ENCODE results near the gene ARHGAP32.

The ARHGAP32 gene

GRCh38 chr11:129106788-129107187 is 85.3 kb downstream of the ARHGAP32 start:
- no peak for DNase-seq

GRCh38 chr11:129102756-129103155 is 89.4 kb downstream of the ARHGAP32 start:
- no peak for DNase-seq

- DNase-seq = no peak
Measured at GRCh38 chr11:129102225-129102624, 89.9 kb downstream of the ARHGAP32 start.

GRCh38 chr11:129093283-129093682 is 98.8 kb downstream of the ARHGAP32 start:
- no peak for DNase-seq

GRCh38 chr11:129090056-129090455 is 102.1 kb downstream of the ARHGAP32 start:
- DNase-seq = no peak

- no peak for DNase-seq
Measured at GRCh38 chr11:129089279-129089678, 102.8 kb downstream of the ARHGAP32 start.

GRCh38 chr11:129086976-129087375 is 105.1 kb downstream of the ARHGAP32 start:
- DNase-seq = no peak

- DNase-seq = no peak
Measured at GRCh38 chr11:129077191-129077590, 114.9 kb downstream of the ARHGAP32 start.

- DNase-seq = no peak
Measured at GRCh38 chr11:129075757-129076156, 116.4 kb downstream of the ARHGAP32 start.

- DNase-seq = no peak
Measured at GRCh38 chr11:129067454-129067853, 124.7 kb downstream of the ARHGAP32 start.

- DNase-seq = no peak
Measured at GRCh38 chr11:129066229-129066628, 125.9 kb downstream of the ARHGAP32 start.

- no peak for DNase-seq
Measured at GRCh38 chr11:129063118-129063517, 129.0 kb downstream of the ARHGAP32 start.

- no peak for DNase-seq
Measured at GRCh38 chr11:129061492-129062230, 130.5 kb downstream of the ARHGAP32 start.

- DNase-seq = no peak
Measured at GRCh38 chr11:129056916-129057315, 135.2 kb downstream of the ARHGAP32 start.

GRCh38 chr11:129055196-129055595 is 136.9 kb downstream of the ARHGAP32 start:
- DNase-seq = no peak

GRCh38 chr11:129048911-129049310 is 143.2 kb downstream of the ARHGAP32 start:
- no peak for DNase-seq

GRCh38 chr11:129045150-129045549 is 147.0 kb downstream of the ARHGAP32 start:
- no peak for DNase-seq

- no peak for DNase-seq
Measured at GRCh38 chr11:129042503-129042902, 149.6 kb downstream of the ARHGAP32 start.

GRCh38 chr11:129041611-129042018 is 150.5 kb downstream of the ARHGAP32 start:
- DNase-seq = no peak

GRCh38 chr11:129040934-129041333 is 151.2 kb downstream of the ARHGAP32 start:
- DNase-seq = no peak

GRCh38 chr11:129035244-129035643 is 156.9 kb downstream of the ARHGAP32 start:
- DNase-seq = no peak

- no peak for DNase-seq
Measured at GRCh38 chr11:129034001-129034400, 158.1 kb downstream of the ARHGAP32 start.

- no peak for DNase-seq
Measured at GRCh38 chr11:129023968-129024676, 168.0 kb downstream of the ARHGAP32 start.

GRCh38 chr11:129021295-129021694 is 170.8 kb downstream of the ARHGAP32 start:
- no peak for DNase-seq

All from NCI-H1105 treated with DMSO at 0.1 percent for 48 hours (cell line).